CD14-positive monocyte (primary cell): ENCODE measurements around the gene KSR1. TPM values are rescaled to one million over a fixed set of nuclear protein-coding genes. Genes with fewer than 3 reads are reported as not detected.

Source experiments
- DNase-seq, 3 donors: peaks; one replicate each; pipeline ENCODE4 v3.0.0-alpha.2; 2011 to 2022
- H2AFZ ChIP-seq: 2 replicates; pipeline ENCODE4 v1.6.0; 2012; ENCODE audit warnings: mild to moderate bottlenecking, low read depth, low read length, inconsistent platforms; ENCODE audit not compliant: insufficient read depth, poor library complexity, severe bottlenecking
- H3K27ac ChIP-seq, 2 donors: 1 replicate in 1 of 2; 2 replicates in 1 of 2; pipeline ENCODE4 v1.5.1; 2012 to 2013; ENCODE audit warnings: low read length in 2 of 2, control low read depth in 1 of 2, inconsistent platforms in 1 of 2, low read depth in 1 of 2, mild to moderate bottlenecking in 1 of 2
- H3K27me3 ChIP-seq, 2 donors: one replicate each; pipeline versions ENCODE4 v1.6.0 to v1.6.1; 2011 to 2013; ENCODE audit warnings: low read length in 2 of 2; ENCODE audit not compliant: control insufficient read depth in 2 of 2, insufficient read depth in 2 of 2
- H3K36me3 ChIP-seq, 2 donors: replicated peaks in 1 of 2; 1 replicate in 1 of 2; 2 replicates in 1 of 2; pipeline versions ENCODE4 v1.5.1 to v1.6.1; 2012 to 2013; ENCODE audit warnings: low read length in 2 of 2, control low read depth in 1 of 2, inconsistent platforms in 1 of 2, mild to moderate bottlenecking in 1 of 2; ENCODE audit not compliant: insufficient read depth in 2 of 2, control insufficient read depth in 1 of 2
- H3K4me1 ChIP-seq, 2 donors: 1 replicate in 1 of 2; 2 replicates in 1 of 2; pipeline versions ENCODE4 v1.5.1 to v1.6.1; 2012 to 2013; ENCODE audit warnings: low read length in 2 of 2, control low read depth in 1 of 2, inconsistent platforms in 1 of 2, mild to moderate bottlenecking in 1 of 2, moderate library complexity in 1 of 2; ENCODE audit not compliant: insufficient read depth in 2 of 2, control insufficient read depth in 1 of 2
- H3K4me2 ChIP-seq: replicated peaks from 2 replicates; pipeline ENCODE3; 2012; ENCODE audit warnings: low read length, moderate library complexity, mild to moderate bottlenecking; ENCODE audit not compliant: poor library complexity, severe bottlenecking; ENCODE audit errors: extremely low read depth
- H3K4me3 ChIP-seq, 3 experiments: fragments of 200-600 bp in 1 of 3; sonication (generic) in 1 of 3; replicated peaks in 1 of 3; 1 replicate in 2 of 3; 2 replicates in 1 of 3; pipeline ENCODE4 v1.5.1; 2011 to 2013; ENCODE audit warnings: low read length in 3 of 3, mild to moderate bottlenecking in 3 of 3, control low read depth in 2 of 3, low read depth in 2 of 3, inconsistent platforms in 1 of 3, moderate library complexity in 1 of 3
- H3K79me2 ChIP-seq: 2 replicates; pipeline ENCODE4 v1.6.0; 2012; ENCODE audit warnings: mild to moderate bottlenecking, control low read depth, inconsistent platforms, low read length, moderate library complexity; ENCODE audit not compliant: insufficient read depth
- H3K9ac ChIP-seq: 2 replicates; pipeline ENCODE4 v1.6.0; 2017; ENCODE audit warnings: low read length, mild to moderate bottlenecking; ENCODE audit not compliant: insufficient read depth, poor library complexity, severe bottlenecking
- H3K9me3 ChIP-seq, 2 donors: replicated peaks in 1 of 2; 1 replicate in 1 of 2; 2 replicates in 1 of 2; pipeline versions ENCODE4 v1.5.1 to v1.6.1; 2012 to 2013; ENCODE audit warnings: low read length in 2 of 2, control low read depth in 1 of 2; ENCODE audit not compliant: control insufficient read depth in 1 of 2, insufficient read depth in 1 of 2
- H4K20me1 ChIP-seq: 2 replicates; pipeline ENCODE4 v1.6.0; 2012; ENCODE audit warnings: mild to moderate bottlenecking, low read length, control low read depth, moderate library complexity; ENCODE audit not compliant: insufficient read depth
- H3K27ac Mint-ChIP-seq, 7 donors: one replicate each; pipeline ENCODE4 v1.8.0; 2020; ENCODE audit warnings: mild to moderate bottlenecking in 7 of 7, mixed read lengths in 7 of 7, moderate library complexity in 6 of 7, inconsistent platforms in 2 of 7
- H3K27me3 Mint-ChIP-seq, 3 donors: one replicate each; pipeline ENCODE4 v1.8.0; 2021 to 2022; ENCODE audit warnings: low read depth in 3 of 3, mild to moderate bottlenecking in 3 of 3, mixed read lengths in 3 of 3, moderate library complexity in 3 of 3, inconsistent platforms in 1 of 3
- H3K36me3 Mint-ChIP-seq, 2 donors: one replicate each; pipeline ENCODE4 v1.8.0; 2020; ENCODE audit warnings: mixed read lengths in 2 of 2, inconsistent platforms in 1 of 2, mild to moderate bottlenecking in 1 of 2
- H3K4me1 Mint-ChIP-seq: one replicate; pipeline ENCODE4 v1.8.0; 2020; ENCODE audit warnings: mild to moderate bottlenecking, mixed read lengths
- H3K4me3 Mint-ChIP-seq, 2 donors: one replicate each; pipeline ENCODE4 v1.8.0; 2020; ENCODE audit warnings: mild to moderate bottlenecking in 2 of 2, mixed read lengths in 2 of 2, moderate library complexity in 1 of 2
- H3K9me3 Mint-ChIP-seq, 7 donors: one replicate each; pipeline ENCODE4 v1.8.0; 2020 to 2022; ENCODE audit warnings: mixed read lengths in 7 of 7, mild to moderate bottlenecking in 6 of 7, moderate library complexity in 6 of 7, inconsistent platforms in 2 of 7
- WGBS: methylation state at CpG from one replicate; pipeline ENCODE4 v1.1.5; 2013; ENCODE audit warnings: missing lambda C conversion rate; ENCODE audit not compliant: insufficient coverage; 5-methylcytosine and 5-hydroxymethylcytosine counted together
- intact Hi-C, 2 donors: fragments of 100-400 bp; cut with micrococcal nuclease; formaldehyde crosslinking; loops; one replicate each; pipeline versions ENCODE4 v1.15.0 to v1.15.1; 2023
- polyA plus RNA-seq, 3 donors: library from polyadenylated mRNA; depleted of rRNA in 1 of 3; unstranded in 2 of 3; stranded (reverse) in 1 of 3; fragments of 300-500 nt in 2 of 3; fragments of >200 nt in 1 of 3; fragmentation: Illumina TruSeq in 2 of 3; gene quantifications; 1 replicate in 2 of 3; 2 replicates in 1 of 3; pipeline ENCODE4 v1.2.3, GENCODE V29; 2012 to 2021
- TF ChIP-seq, protein P1 (sequence below): fragments of 200-600 bp; IDR thresholded peaks from one replicate; pipeline ENCODE4 v1.8.0; 2022; ENCODE audit warnings: antibody characterized with exemption, mild to moderate bottlenecking

KSR1 gene
- polyA plus RNA-seq, 3 donors, result 1.2 to 111 (median 4.2) TPM

DNA sequence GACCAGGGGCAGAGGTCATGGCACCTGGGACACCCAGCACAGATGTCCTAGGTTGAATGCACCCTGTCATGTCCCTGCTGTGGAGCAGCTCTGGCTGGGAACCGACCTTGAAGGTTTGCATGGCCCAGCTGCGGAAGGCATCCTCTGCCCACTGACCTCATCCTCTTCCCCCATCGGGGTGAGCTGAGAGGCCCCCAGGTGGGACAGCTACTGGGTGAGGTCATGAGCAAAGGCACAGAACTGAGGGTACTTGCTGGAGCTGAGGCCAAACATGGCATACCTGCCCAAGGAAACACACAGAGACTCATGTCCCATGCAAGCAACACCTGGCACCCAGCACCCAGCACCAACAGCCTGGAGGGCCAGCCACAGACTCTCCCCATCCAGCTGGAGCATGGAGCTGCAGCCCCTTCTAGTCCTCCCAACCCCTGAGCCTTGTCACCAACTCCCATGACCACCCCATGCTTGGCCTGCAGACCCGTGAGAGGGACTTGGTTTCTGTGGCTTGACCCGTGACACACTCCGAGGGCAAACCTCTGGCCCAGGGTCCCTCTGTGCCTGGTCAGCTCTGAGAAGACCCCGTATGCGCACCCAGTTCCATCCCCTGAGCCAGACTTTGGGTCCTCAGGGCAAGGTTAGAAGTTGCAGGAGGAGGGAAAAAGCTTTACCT is 207.8 kb downstream of the KSR1 start:
- H3K9me3 Mint-ChIP-seq, result no peaks in the 10 kb centered on the region
- H3K9me3 ChIP-seq, result no peaks in the 10 kb centered on the region
- no peaks in the 10 kb centered on the region for H3K27me3 ChIP-seq
- 85% methylated on average over 4 of the region's 8 CpGs for WGBS
- no peak overlapping the region for H3K27ac Mint-ChIP-seq
- H3K9ac ChIP-seq, result no peak overlapping the region
- no peaks in the 10 kb centered on the region for H4K20me1 ChIP-seq
- no peak overlapping the region for H3K4me2 ChIP-seq
- H2AFZ ChIP-seq, result no peak overlapping the region
- no peak for DNase-seq
- no peaks in the 10 kb centered on the region for H3K79me2 ChIP-seq
- no peak overlapping the region for H3K4me3 ChIP-seq
- no peaks in the 10 kb centered on the region for H3K36me3 Mint-ChIP-seq
- no peaks in the 10 kb centered on the region for H3K4me1 Mint-ChIP-seq
- no peaks in the 10 kb centered on the region for H3K36me3 ChIP-seq
- no peak overlapping the region for H3K27ac ChIP-seq
- no peaks in the 10 kb centered on the region for H3K4me1 ChIP-seq
- TF ChIP-seq, protein P1, sequence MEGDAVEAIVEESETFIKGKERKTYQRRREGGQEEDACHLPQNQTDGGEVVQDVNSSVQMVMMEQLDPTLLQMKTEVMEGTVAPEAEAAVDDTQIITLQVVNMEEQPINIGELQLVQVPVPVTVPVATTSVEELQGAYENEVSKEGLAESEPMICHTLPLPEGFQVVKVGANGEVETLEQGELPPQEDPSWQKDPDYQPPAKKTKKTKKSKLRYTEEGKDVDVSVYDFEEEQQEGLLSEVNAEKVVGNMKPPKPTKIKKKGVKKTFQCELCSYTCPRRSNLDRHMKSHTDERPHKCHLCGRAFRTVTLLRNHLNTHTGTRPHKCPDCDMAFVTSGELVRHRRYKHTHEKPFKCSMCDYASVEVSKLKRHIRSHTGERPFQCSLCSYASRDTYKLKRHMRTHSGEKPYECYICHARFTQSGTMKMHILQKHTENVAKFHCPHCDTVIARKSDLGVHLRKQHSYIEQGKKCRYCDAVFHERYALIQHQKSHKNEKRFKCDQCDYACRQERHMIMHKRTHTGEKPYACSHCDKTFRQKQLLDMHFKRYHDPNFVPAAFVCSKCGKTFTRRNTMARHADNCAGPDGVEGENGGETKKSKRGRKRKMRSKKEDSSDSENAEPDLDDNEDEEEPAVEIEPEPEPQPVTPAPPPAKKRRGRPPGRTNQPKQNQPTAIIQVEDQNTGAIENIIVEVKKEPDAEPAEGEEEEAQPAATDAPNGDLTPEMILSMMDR, result no peak
- H3K4me3 Mint-ChIP-seq, result no peak overlapping the region
- intact Hi-C loops, result loop anchor here in 1 of 2 donors (10.0 kb wide), 1 partner anchor 211 kb away; no protein-coding TSS in a partner anchor
- peaks cover 0 to 6% (median 3%) of the 10 kb centered on the region in 3 donors for H3K27me3 Mint-ChIP-seq

DNA sequence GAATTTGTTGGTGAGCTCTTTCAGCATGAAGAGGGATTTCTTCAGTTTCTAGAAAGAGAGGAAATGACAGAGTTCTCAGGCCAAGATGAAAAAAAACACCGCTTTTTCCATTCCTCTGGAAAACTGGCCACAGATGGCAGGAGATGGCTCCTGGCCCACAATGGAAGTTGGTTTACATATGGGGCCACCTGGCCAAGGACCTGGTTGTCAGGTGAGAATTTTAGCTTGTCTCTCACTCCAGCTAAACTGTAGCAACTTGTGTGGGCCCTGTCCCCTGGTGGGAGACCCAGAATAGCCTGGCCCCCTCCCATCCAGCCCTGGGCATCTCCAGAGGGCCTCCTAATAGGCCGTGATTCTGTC is 208.3 kb downstream of the KSR1 start:
- Histone ChIP-seq H3K36me3 (no peaks in the 10 kb centered on the region), H3K27me3 (no peaks in the 10 kb centered on the region), H3K4me3 (no peak overlapping the region), H3K27ac (no peak overlapping the region), H2AFZ (no peak overlapping the region), H3K4me2 (no peak overlapping the region), H3K4me1 (no peaks in the 10 kb centered on the region), H3K9me3 (no peaks in the 10 kb centered on the region), H4K20me1 (no peaks in the 10 kb centered on the region), H3K79me2 (no peaks in the 10 kb centered on the region), H3K9ac (no peak overlapping the region)
- Mint-ChIP-seq H3K27me3 (peaks cover 0 to 6% (median 3%) of the 10 kb centered on the region in 3 donors), H3K4me3 (no peak overlapping the region), H3K36me3 (no peaks in the 10 kb centered on the region), H3K9me3 (no peaks in the 10 kb centered on the region), H3K4me1 (no peaks in the 10 kb centered on the region), H3K27ac (no peak overlapping the region)
- DNase-seq, result no peak
- intact Hi-C loops, result loop anchor here in 1 of 2 donors (10.0 kb wide), 1 partner anchor 210 kb away; no protein-coding TSS in a partner anchor
- TF ChIP-seq, protein P1, result no peak
- WGBS, result 92% methylated on average over 2 of the region's 2 CpGs
